ENCODE results near the gene ADORA2A. TPM values are rescaled to one million over a fixed set of nuclear protein-coding genes. Genes with fewer than 3 reads are reported as not detected.

Gene ADORA2A
- total RNA-seq, 1 experiment from 2014 or later: 4.0 TPM

DNA sequence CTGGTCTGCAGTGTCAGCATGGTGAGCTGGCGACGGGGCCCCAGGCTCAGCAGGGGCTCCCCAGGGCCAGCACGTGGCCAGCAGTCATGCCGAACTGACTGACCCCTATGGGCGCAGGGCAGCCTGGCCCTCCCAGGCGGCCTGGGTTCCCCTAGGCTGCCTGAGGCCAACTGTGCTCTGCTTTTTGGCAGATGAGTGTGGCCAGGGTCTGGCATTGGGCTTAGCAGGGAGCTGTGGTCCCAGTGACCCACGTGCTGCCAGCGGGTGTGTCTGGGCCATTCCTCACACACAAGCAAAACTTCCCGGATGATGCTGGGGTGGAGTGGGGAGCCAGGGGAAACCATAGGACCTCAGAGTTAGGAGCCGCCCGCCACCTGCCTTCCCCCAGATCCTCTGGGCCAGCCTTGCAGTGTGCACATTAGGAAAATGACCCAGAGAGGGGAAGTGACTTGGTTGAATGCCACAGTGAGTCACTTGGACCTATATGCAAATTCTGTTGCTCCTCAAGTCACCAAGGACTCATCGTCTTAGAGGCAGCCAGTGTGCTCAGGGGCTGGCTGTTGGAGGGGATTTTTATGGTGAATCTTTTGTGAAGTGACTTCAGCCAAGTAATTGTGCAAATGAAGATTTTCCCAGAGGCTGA, 6.5 kb downstream of the ADORA2A start:
- Mint-ChIP-seq H3K36me3 (ENCODE audit: insufficient read depth, unreplicated experiment) (peaks cover 32% of the 10 kb centered on the region), H3K4me3 (ENCODE audit: unreplicated experiment) (no peak overlapping the region), H3K27ac (ENCODE audit: unreplicated experiment) (peak overlapping the region; percentile 50), H3K9me3 (ENCODE audit: unreplicated experiment) (no peaks in the 10 kb centered on the region), H3K4me1 (ENCODE audit: low read depth, unreplicated experiment) (no peaks in the 10 kb centered on the region), H3K27me3 (ENCODE audit: insufficient read depth, unreplicated experiment) (no peaks in the 10 kb centered on the region)
- Histone ChIP-seq H3K27me3 (replicated peaks; ENCODE audit: control insufficient read depth, insufficient read depth, low read length) (no peaks in the 10 kb centered on the region), H3K4me3 (ENCODE audit: low read depth, low read length) (no peak overlapping the region), H3K9me3 (no peaks in the 10 kb centered on the region), H3K4me1 (no peaks in the 10 kb centered on the region; the same call in 1 of the 2 replicates), H3K36me3 (ENCODE audit: control insufficient read depth, insufficient read depth, low read length) (peaks cover 4% of the 10 kb centered on the region; the same call in 1 of the 2 replicates)
- no peak for DNase-seq
- ChIA-PET POLR2A (no interaction called here), CTCF (interaction anchor here (0.6 to 1.2 kb wide), 2 partner anchors 13 to 99 kb away, joined by 4 to 5 read pairs; no protein-coding TSS in a partner anchor)
- BruUV-seq (replicated peaks): no TSS peak
- intact Hi-C loops (cut with micrococcal nuclease; ENCODE audit: unreplicated experiment): no loop called here
- no peak for TF ChIP-seq CTCF (IDR thresholded peaks at IDR 0.05; ENCODE audit: insufficient read depth in 1 of 2, low read depth in 1 of 2, low read length in 1 of 2, severe bottlenecking in 1 of 2, unreplicated experiment in 1 of 2)

- BruUV-seq (replicated peaks): no TSS peak
- intact Hi-C loops (cut with micrococcal nuclease; ENCODE audit: unreplicated experiment): no loop called here
- no peak for DNase-seq
- Mint-ChIP-seq H3K27ac (ENCODE audit: unreplicated experiment) (peak overlapping the region; percentile 50), H3K4me3 (ENCODE audit: unreplicated experiment) (no peak overlapping the region), H3K36me3 (ENCODE audit: insufficient read depth, unreplicated experiment) (peaks cover 25% of the 10 kb centered on the region), H3K9me3 (ENCODE audit: unreplicated experiment) (no peaks in the 10 kb centered on the region), H3K27me3 (ENCODE audit: insufficient read depth, unreplicated experiment) (no peaks in the 10 kb centered on the region), H3K4me1 (ENCODE audit: low read depth, unreplicated experiment) (no peaks in the 10 kb centered on the region)
- ChIA-PET POLR2A (no interaction called here), CTCF (interaction anchor here (0.7 to 1.2 kb wide), 2 partner anchors 9 to 87 kb away, joined by 3 read pairs; no protein-coding TSS in a partner anchor)
- Histone ChIP-seq H3K4me1 (no peaks in the 10 kb centered on the region), H3K36me3 (ENCODE audit: control insufficient read depth, insufficient read depth, low read length) (peaks cover 4% of the 10 kb centered on the region; the same call in 1 of the 2 replicates), H3K9me3 (no peaks in the 10 kb centered on the region), H3K4me3 (ENCODE audit: low read depth, low read length) (no peak overlapping the region), H3K27me3 (replicated peaks; ENCODE audit: control insufficient read depth, insufficient read depth, low read length) (no peaks in the 10 kb centered on the region)
- no peak for TF ChIP-seq CTCF (IDR thresholded peaks at IDR 0.05; ENCODE audit: insufficient read depth in 1 of 2, low read depth in 1 of 2, low read length in 1 of 2, severe bottlenecking in 1 of 2, unreplicated experiment in 1 of 2)
Measured at GRCh38 chr22:24434471-24435322, 7.3 kb downstream of the ADORA2A start.

- no TSS peak for BruUV-seq (replicated peaks)
- H3K36me3 Mint-ChIP-seq (ENCODE audit: insufficient read depth, unreplicated experiment): peaks cover 25% of the 10 kb centered on the region
- DNase-seq: no peak
- no peaks in the 10 kb centered on the region for H3K27me3 Mint-ChIP-seq (ENCODE audit: insufficient read depth, unreplicated experiment)
- H3K36me3 ChIP-seq (ENCODE audit: control insufficient read depth, insufficient read depth, low read length): peaks cover 4% of the 10 kb centered on the region; the same call in 1 of the 2 replicates
- no peak overlapping the region for H3K4me3 Mint-ChIP-seq (ENCODE audit: unreplicated experiment)
- H3K9me3 ChIP-seq: no peaks in the 10 kb centered on the region
- intact Hi-C loops (cut with micrococcal nuclease; ENCODE audit: unreplicated experiment): no loop called here
- no peaks in the 10 kb centered on the region for H3K4me1 ChIP-seq
- ChIA-PET POLR2A (no interaction called here), CTCF (interaction anchor here (0.7 to 1.2 kb wide), 2 partner anchors 10 to 86 kb away, joined by 3 read pairs; no protein-coding TSS in a partner anchor)
- TF ChIP-seq CTCF (IDR thresholded peaks at IDR 0.05; ENCODE audit: insufficient read depth in 1 of 2, low read depth in 1 of 2, low read length in 1 of 2, severe bottlenecking in 1 of 2, unreplicated experiment in 1 of 2): no peak
- H3K27me3 ChIP-seq (replicated peaks; ENCODE audit: control insufficient read depth, insufficient read depth, low read length): no peaks in the 10 kb centered on the region
- no peak overlapping the region for H3K4me3 ChIP-seq (ENCODE audit: low read depth, low read length)
- H3K4me1 Mint-ChIP-seq (ENCODE audit: low read depth, unreplicated experiment): no peaks in the 10 kb centered on the region
- no peaks in the 10 kb centered on the region for H3K9me3 Mint-ChIP-seq (ENCODE audit: unreplicated experiment)
- no peak overlapping the region for H3K27ac Mint-ChIP-seq (ENCODE audit: unreplicated experiment)
Measured at GRCh38 chr22:24435323-24435645, 7.9 kb downstream of the ADORA2A start.

Measured in Caco-2 (cell line).